ENCODE data around the gene SGCA. TPM values are rescaled to one million over a fixed set of nuclear protein-coding genes. Genes with fewer than 3 reads are reported as not detected.

The SGCA gene
- total RNA-seq, 1 donor from 2014 or later = not detected

- Histone ChIP-seq H3K4me3 (ENCODE audit: low read depth, low read length) (no peak overlapping the region), H3K27me3 (ENCODE audit: control insufficient read depth, insufficient read depth, low read length) (no peaks in the 10 kb centered on the region), H3K36me3 (ENCODE audit: control insufficient read depth, insufficient read depth, low read length) (peaks cover 16% of the 10 kb centered on the region)
- TF ChIP-seq CTCF (IDR thresholded peaks at IDR 0.05; ENCODE audit: insufficient read depth, low read length, poor library complexity, severe bottlenecking) = no peak
- DNase-seq (ENCODE audit: low read depth) = no peak
Measured at GRCh38 chr17:50139185-50139783, 26.5 kb upstream of the SGCA start.

GRCh38 chr17:50139950-50140885 is 25.6 kb upstream of the SGCA start:
- peak; percentile 95 for TF ChIP-seq CTCF (IDR thresholded peaks at IDR 0.05; ENCODE audit: insufficient read depth, low read length, poor library complexity, severe bottlenecking)
- peaks cover 16% of the 10 kb centered on the region for H3K36me3 ChIP-seq (ENCODE audit: control insufficient read depth, insufficient read depth, low read length)
- no peak for DNase-seq (ENCODE audit: low read depth)

GRCh38 chr17:50141026-50141744 is 24.6 kb upstream of the SGCA start:
- DNase-seq (ENCODE audit: low read depth) = no peak
- Histone ChIP-seq H3K36me3 (ENCODE audit: control insufficient read depth, insufficient read depth, low read length) (peaks cover 16% of the 10 kb centered on the region), H3K4me3 (ENCODE audit: low read depth, low read length) (no peak overlapping the region), H3K27me3 (ENCODE audit: control insufficient read depth, insufficient read depth, low read length) (no peaks in the 10 kb centered on the region)
- no peak for TF ChIP-seq CTCF (IDR thresholded peaks at IDR 0.05; ENCODE audit: insufficient read depth, low read length, poor library complexity, severe bottlenecking)

More at GRCh38 chr17:50139950-50140885, 25.6 kb upstream of the SGCA start:
- no peaks in the 10 kb centered on the region for H3K27me3 ChIP-seq (ENCODE audit: control insufficient read depth, insufficient read depth, low read length)
- H3K4me3 ChIP-seq (ENCODE audit: low read depth, low read length) = no peak overlapping the region

- Histone ChIP-seq H3K36me3 (ENCODE audit: control insufficient read depth, insufficient read depth, low read length) (peaks cover 14% of the 10 kb centered on the region), H3K27me3 (ENCODE audit: control insufficient read depth, insufficient read depth, low read length) (no peaks in the 10 kb centered on the region), H3K4me3 (ENCODE audit: low read depth, low read length) (no peak overlapping the region)
- no peak for TF ChIP-seq CTCF (IDR thresholded peaks at IDR 0.05; ENCODE audit: insufficient read depth, low read length, poor library complexity, severe bottlenecking)
- DNase-seq (ENCODE audit: low read depth) = no peak
Measured at GRCh38 chr17:50141745-50142110, 24.1 kb upstream of the SGCA start.

- Histone ChIP-seq H3K36me3 (ENCODE audit: control insufficient read depth, insufficient read depth, low read length) (peaks cover 12% of the 10 kb centered on the region), H3K4me3 (ENCODE audit: low read depth, low read length) (no peak overlapping the region), H3K27me3 (ENCODE audit: control insufficient read depth, insufficient read depth, low read length) (no peaks in the 10 kb centered on the region)
- no peak for DNase-seq (ENCODE audit: low read depth)
- TF ChIP-seq CTCF (IDR thresholded peaks at IDR 0.05; ENCODE audit: insufficient read depth, low read length, poor library complexity, severe bottlenecking) = no peak
Measured at GRCh38 chr17:50143461-50144176, 22.2 kb upstream of the SGCA start.
